Thyroid gland (tissue), 4 donors: Measurements from ENCODE around the gene PADI1.

Experiments
- CTCF ChIP-seq, 6 experiments: fragments of 200-600 bp in 3 of 6; fragments of 450-650 bp in 3 of 6; sonication (generic) in 3 of 6; IDR thresholded peaks; one replicate each; pipeline ENCODE4 v1.5.1; 2016 to 2019; ENCODE audit warnings: antibody characterized with exemption in 6 of 6, mild to moderate bottlenecking in 2 of 6, inconsistent platforms in 1 of 6, moderate library complexity in 1 of 6
- POLR2A ChIP-seq, 2 donors: fragments of 450-650 bp; IDR thresholded peaks; one replicate each; pipeline ENCODE4 v1.6.1; 2017; ENCODE audit warnings: antibody characterized with exemption in 2 of 2, mild to moderate bottlenecking in 2 of 2, moderate library complexity in 1 of 2

DNA sequence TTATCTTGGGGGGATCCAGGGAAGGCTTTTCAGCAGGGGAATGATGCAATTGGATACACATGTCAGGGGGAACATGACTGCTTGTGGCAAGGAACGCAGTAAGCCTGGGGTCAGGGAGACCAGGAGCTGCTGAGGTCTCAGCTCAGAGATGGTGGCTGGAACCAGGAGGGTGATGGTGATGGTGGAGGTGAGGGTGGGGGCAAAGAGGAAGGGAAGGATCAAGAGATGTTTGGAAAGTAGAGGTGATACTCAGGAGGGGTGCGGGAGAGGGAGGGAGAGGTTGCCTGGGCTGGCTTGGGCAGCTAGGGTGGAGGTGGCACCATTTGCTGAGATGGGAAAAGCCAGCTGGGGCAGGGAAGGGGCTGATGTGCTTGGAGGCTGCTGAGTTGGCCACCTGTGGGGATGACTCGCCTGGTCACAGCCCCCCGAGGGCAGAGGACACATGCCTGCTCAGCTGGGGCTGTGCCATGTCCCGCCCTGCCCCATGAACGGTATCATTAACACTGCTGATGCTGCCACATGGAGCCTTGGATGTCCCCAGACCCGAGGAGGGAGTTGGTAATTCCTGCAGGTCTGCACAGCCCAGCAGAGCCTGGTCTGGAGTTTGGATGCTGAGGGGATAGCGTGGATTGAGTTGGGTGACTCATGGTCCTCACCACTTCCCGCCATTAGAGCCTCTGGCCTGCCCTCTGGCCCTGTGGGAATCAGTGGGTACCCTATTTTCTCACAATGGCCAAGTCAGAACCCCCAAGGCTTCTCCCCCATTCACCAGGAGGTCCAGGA is 6.3 kb upstream of the PADI1 start:
- TF ChIP-seq CTCF (IDR thresholded peaks at IDR 0.05) (no peak), POLR2A (IDR thresholded peaks at IDR 0.05) (no peak)
